Endothelial cell of umbilical vein (primary cell): ENCODE results near the gene RPP40. TPM values are rescaled to one million over a fixed set of nuclear protein-coding genes. Genes with fewer than 3 reads are reported as not detected.

Source experiments
- BruUV-seq: library from RNA; stranded (reverse); fragments of 400-500 nt; replicated peaks from 2 replicates; lab custom pipeline; 2021; lab: Mats Ljungman, UMichigan
- CTCF ChIA-PET: fragments of 300-600, 350-600 bp; sonication (Branson Sonifier 250); formaldehyde crosslinking; loops from one replicate; lab custom pipeline; 2021; ENCODE audit warnings: antibody characterized with exemption, inconsistent platforms; lab: Charles Lee
- POLR2A ChIA-PET: fragments of 300-600, 350-600 bp; sonication (Branson Sonifier 250); formaldehyde crosslinking; loops from one replicate; lab custom pipeline; 2021; ENCODE audit warnings: antibody characterized with exemption, inconsistent platforms; lab: Charles Lee
- DNase-seq: peaks from one replicate; pipeline ENCODE4 v3.0.0-alpha.2; 2011; ENCODE audit warnings: low read depth, low spot score
- FAIRE-seq: peaks from 2 replicates; lab custom pipeline; 2011; peaks lifted over from hg19 to GRCh38; lab: Jason Lieb, UNC
- H2AFZ ChIP-seq: 2 replicates; pipeline ENCODE4 v1.6.0; 2012; ENCODE audit warnings: low read depth, low read length, control low read depth, inconsistent platforms
- H3K27ac ChIP-seq: 2 replicates; pipeline ENCODE4 v1.5.1; 2011; ENCODE audit warnings: low read depth, mild to moderate bottlenecking, control low read depth, low read length, moderate library complexity; ENCODE audit not compliant: insufficient read depth
- H3K27me3 ChIP-seq, 2 experiments: 2 replicates each; pipeline versions ENCODE4 v1.6.0 to v1.6.1; 2011; ENCODE audit warnings: low read length in 2 of 2, mixed read lengths in 1 of 2; ENCODE audit not compliant: control insufficient read depth in 2 of 2, insufficient read depth in 2 of 2
- H3K36me3 ChIP-seq, 2 experiments: 2 replicates in 1 of 2; 3 replicates in 1 of 2; pipeline ENCODE4 v1.5.1; 2011; ENCODE audit warnings: low read length in 2 of 2, mild to moderate bottlenecking in 1 of 2, moderate library complexity in 1 of 2; ENCODE audit not compliant: control insufficient read depth in 2 of 2, insufficient read depth in 2 of 2; ENCODE audit errors: extremely low read depth in 1 of 2
- H3K4me1 ChIP-seq: 3 replicates; pipeline ENCODE4 v1.5.1; 2011; ENCODE audit warnings: mild to moderate bottlenecking, low read length; ENCODE audit not compliant: control insufficient read depth, insufficient read depth; ENCODE audit errors: extremely low read depth
- H3K4me2 ChIP-seq: 2 replicates; pipeline ENCODE4 v1.6.1; 2011; ENCODE audit warnings: low read length, control low read depth, mixed read lengths; ENCODE audit not compliant: insufficient read depth
- H3K4me3 ChIP-seq, 3 experiments: fragments of 200-600 bp in 1 of 3; sonication (generic), shearing (Covaris generic) in 1 of 3; replicated peaks in 1 of 3; 2 replicates each; pipeline ENCODE4 v1.5.1; 2011 to 2016; ENCODE audit warnings: control low read depth in 3 of 3, low read length in 3 of 3, mild to moderate bottlenecking in 2 of 3, inconsistent platforms in 1 of 3, low read depth in 1 of 3, moderate library complexity in 1 of 3; ENCODE audit not compliant: insufficient read depth in 1 of 3
- H3K79me2 ChIP-seq: 2 replicates; pipeline ENCODE4 v1.6.0; 2012; ENCODE audit warnings: low read length, inconsistent platforms; ENCODE audit not compliant: control insufficient read depth, insufficient read depth
- H3K9ac ChIP-seq: replicated peaks from 2 replicates; pipeline ENCODE3; 2011; ENCODE audit warnings: low read length, control low read depth; ENCODE audit not compliant: insufficient read depth; ENCODE audit errors: extremely low read depth
- H3K9me1 ChIP-seq: replicated peaks from 3 replicates; pipeline ENCODE4 v1.6.0; 2011; ENCODE audit warnings: mild to moderate bottlenecking, low read length; ENCODE audit not compliant: control insufficient read depth, insufficient read depth; ENCODE audit errors: extremely low read depth
- H3K9me3 ChIP-seq: replicated peaks from 2 replicates; pipeline ENCODE4 v1.5.1; 2012; ENCODE audit warnings: low read length, inconsistent platforms; ENCODE audit not compliant: control insufficient read depth, insufficient read depth
- H4K20me1 ChIP-seq: replicated peaks from 2 replicates; pipeline ENCODE3; 2011; ENCODE audit warnings: mild to moderate bottlenecking, low read length; ENCODE audit not compliant: control insufficient read depth, insufficient read depth; ENCODE audit errors: extremely low read depth
- EZH2 ChIP-seq: IDR thresholded peaks from 2 replicates; pipeline ENCODE4 v1.6.1; 2012; ENCODE audit warnings: borderline replicate concordance, low read depth, mild to moderate bottlenecking, moderate library complexity, low read length, inconsistent platforms; ENCODE audit not compliant: severe bottlenecking
- FOS ChIP-seq: IDR thresholded peaks from 2 replicates; pipeline ENCODE4 v1.6.1; 2011; ENCODE audit warnings: mild to moderate bottlenecking, low read length, moderate library complexity, borderline replicate concordance; ENCODE audit not compliant: insufficient read depth
- GATA2 ChIP-seq: IDR thresholded peaks from 2 replicates; pipeline ENCODE4 v1.7.0; 2011; ENCODE audit warnings: low read depth, mild to moderate bottlenecking, moderate library complexity, mixed read lengths, low read length; ENCODE audit not compliant: insufficient read length, insufficient read depth
- JUN ChIP-seq: IDR thresholded peaks from 2 replicates; pipeline ENCODE4 v1.6.1; 2011; ENCODE audit warnings: borderline replicate concordance, low read depth; ENCODE audit not compliant: insufficient read length, insufficient read depth
- MYC ChIP-seq: IDR thresholded peaks from one replicate; pipeline ENCODE4 v1.6.1; 2011; ENCODE audit warnings: mild to moderate bottlenecking, low read depth, low read length
- POLR2A ChIP-seq: IDR thresholded peaks from 2 replicates; pipeline ENCODE4 v1.6.1; 2012; ENCODE audit warnings: low read depth, mild to moderate bottlenecking, control low read depth, low read length
- POLR2AphosphoS5 ChIP-seq: IDR thresholded peaks from 2 replicates; pipeline ENCODE4 v1.6.1; 2012; ENCODE audit warnings: low read depth, mild to moderate bottlenecking, control low read depth, low read length, moderate library complexity; ENCODE audit not compliant: insufficient read depth
- dilution Hi-C: fragments of 300-500 bp; cut with MboI; formaldehyde crosslinking; loops from one replicate; pipeline ENCODE4 v1.15.0; 2019; ENCODE audit warnings: low sequenced_read_pairs; ENCODE audit not compliant: extremely low pct_ligation_motif_present
- intact Hi-C: fragments of 100-400 bp; cut with micrococcal nuclease; formaldehyde crosslinking; loops from one replicate; pipeline ENCODE4 v1.10.0; 2022
- polyA plus RNA-seq, 4 experiments: library from polyadenylated mRNA; depleted of rRNA in 3 of 4; stranded (reverse) in 3 of 4; unstranded in 1 of 4; fragments of >200 nt; gene quantifications; 2 replicates each; pipeline versions ENCODE4 v1.2.1 to v1.2.3, GENCODE V29; 2011 to 2012; ENCODE audit warnings: missing spikeins in 1 of 4
- total RNA-seq: library from RNA; stranded (reverse); gene quantifications from 2 replicates; pipeline ENCODE4 v1.2.3, GENCODE V29; 2021
- TF ChIP-seq, protein P1 (sequence below), 2 donors: IDR thresholded peaks; 1 replicate in 1 of 2; 2 replicates in 1 of 2; pipeline ENCODE4 v1.5.1; 2011; ENCODE audit warnings: low read length in 2 of 2, mild to moderate bottlenecking in 2 of 2, moderate library complexity in 2 of 2, control low read depth in 1 of 2, inconsistent platforms in 1 of 2, low read depth in 1 of 2; ENCODE audit not compliant: insufficient read depth in 1 of 2; ENCODE audit errors: extremely low read depth in 1 of 2
- TF ChIP-seq, protein P2 (sequence below): IDR thresholded peaks from 2 replicates; pipeline ENCODE4 v1.6.1; 2011; ENCODE audit not compliant: insufficient read depth, insufficient read length

The RPP40 gene
- total and polyA plus RNA-seq, 2 donors (not counting 3 experiments of a cell fraction or from before 2014, with no cell fraction given): 10.2 to 15.3 TPM

DNA sequence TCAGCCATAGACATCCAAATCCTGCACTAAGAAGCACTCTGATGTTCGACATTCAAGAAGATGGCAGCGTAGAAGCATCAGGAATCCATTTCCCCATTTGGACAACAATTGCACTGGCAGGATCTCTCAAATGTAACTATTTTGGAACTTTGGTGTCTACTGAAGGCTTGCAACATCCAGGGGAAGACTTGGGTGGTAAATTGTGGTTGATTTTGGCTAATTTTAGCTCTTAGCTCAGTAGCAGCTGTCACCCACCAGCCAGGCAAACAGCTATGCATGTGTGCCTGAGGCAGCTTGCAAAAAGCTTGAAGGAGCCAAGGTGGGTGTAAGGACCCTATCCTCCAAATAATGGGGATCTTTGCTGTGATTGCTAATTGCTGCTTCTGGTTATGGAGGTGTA is 46.2 kb upstream of the RPP40 start:
- Histone ChIP-seq H3K27me3 (no peaks in the 10 kb centered on the region), H3K9me1 (no peaks in the 10 kb centered on the region), H4K20me1 (no peaks in the 10 kb centered on the region), H3K9me3 (no peaks in the 10 kb centered on the region), H3K79me2 (no peaks in the 10 kb centered on the region), H3K4me3 (no peak overlapping the region), H3K4me2 (no peak overlapping the region), H3K36me3 (no peaks in the 10 kb centered on the region), H3K27ac (no peak overlapping the region), H3K4me1 (peaks cover 27% of the 10 kb centered on the region), H3K9ac (no peak overlapping the region), H2AFZ (no peak overlapping the region)
- POLR2A ChIA-PET: no interaction called here
- no TSS peak for BruUV-seq
- FAIRE-seq (no peak), DNase-seq (no peak)
- dilution Hi-C loops (no loop called here), intact Hi-C loops (loop anchor here (10.0 kb wide), 1 partner anchor 1495 kb away; no protein-coding TSS in a partner anchor)
- TF ChIP-seq POLR2AphosphoS5 (no peak), FOS (no peak), EZH2 (no peak), GATA2 (no peak), JUN (no peak), POLR2A (no peak), MYC (no peak)
- TF ChIP-seq, protein P1, sequence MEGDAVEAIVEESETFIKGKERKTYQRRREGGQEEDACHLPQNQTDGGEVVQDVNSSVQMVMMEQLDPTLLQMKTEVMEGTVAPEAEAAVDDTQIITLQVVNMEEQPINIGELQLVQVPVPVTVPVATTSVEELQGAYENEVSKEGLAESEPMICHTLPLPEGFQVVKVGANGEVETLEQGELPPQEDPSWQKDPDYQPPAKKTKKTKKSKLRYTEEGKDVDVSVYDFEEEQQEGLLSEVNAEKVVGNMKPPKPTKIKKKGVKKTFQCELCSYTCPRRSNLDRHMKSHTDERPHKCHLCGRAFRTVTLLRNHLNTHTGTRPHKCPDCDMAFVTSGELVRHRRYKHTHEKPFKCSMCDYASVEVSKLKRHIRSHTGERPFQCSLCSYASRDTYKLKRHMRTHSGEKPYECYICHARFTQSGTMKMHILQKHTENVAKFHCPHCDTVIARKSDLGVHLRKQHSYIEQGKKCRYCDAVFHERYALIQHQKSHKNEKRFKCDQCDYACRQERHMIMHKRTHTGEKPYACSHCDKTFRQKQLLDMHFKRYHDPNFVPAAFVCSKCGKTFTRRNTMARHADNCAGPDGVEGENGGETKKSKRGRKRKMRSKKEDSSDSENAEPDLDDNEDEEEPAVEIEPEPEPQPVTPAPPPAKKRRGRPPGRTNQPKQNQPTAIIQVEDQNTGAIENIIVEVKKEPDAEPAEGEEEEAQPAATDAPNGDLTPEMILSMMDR (IDR thresholded peaks at IDR 0.05; ENCODE audit: extremely low read depth in 1 of 2, insufficient read depth in 1 of 2, low read depth in 1 of 2, low read length in 2 of 2): no peak
- TF ChIP-seq, protein P2, sequence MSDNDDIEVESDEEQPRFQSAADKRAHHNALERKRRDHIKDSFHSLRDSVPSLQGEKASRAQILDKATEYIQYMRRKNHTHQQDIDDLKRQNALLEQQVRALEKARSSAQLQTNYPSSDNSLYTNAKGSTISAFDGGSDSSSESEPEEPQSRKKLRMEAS: no peak
- CTCF ChIA-PET: no interaction called here
